ENCODE measurements around the gene LENG9.
"Not testable (repeated sequence)": the region's sequence is repeated elsewhere in the genome, so short reads cannot be mapped to it uniquely, and the experiment has no call there.

Gene LENG9

GRCh38 chr19:54463531-54464043 is at the start of gene LENG9:
Gene LENG9, minus strand, starts transcription at chr19:54463778. Its CDS starts 252 bp downstream, at chr19:54463526.
- peak; percentile 92 for DNase-seq

- DNase-seq = not testable (repeated sequence)
Measured at GRCh38 chr19:54509200-54509940, 45.8 kb upstream of the LENG9 start.

GRCh38 chr19:54508487-54508886 is 44.9 kb upstream of the LENG9 start:
- DNase-seq = not testable (repeated sequence)

- DNase-seq = no peak
Measured at GRCh38 chr19:54507824-54508223, 44.2 kb upstream of the LENG9 start.

- DNase-seq = not testable (repeated sequence)
Measured at GRCh38 chr19:54507038-54507717, 43.6 kb upstream of the LENG9 start.

GRCh38 chr19:54506079-54506478 is 42.5 kb upstream of the LENG9 start:
- no peak for DNase-seq

- DNase-seq = not testable (repeated sequence)
Measured at GRCh38 chr19:54505542-54505941, 42.0 kb upstream of the LENG9 start.

- no peak for DNase-seq
Measured at GRCh38 chr19:54502518-54503048, 39.0 kb upstream of the LENG9 start, which contains the start of gene LAIR2. Gene LAIR2, plus strand, starts transcription at chr19:54502831. Its CDS starts 88 bp downstream, at chr19:54502919.

- DNase-seq = not testable (repeated sequence)
Measured at GRCh38 chr19:54498451-54498772, 34.8 kb upstream of the LENG9 start.

GRCh38 chr19:54497747-54498450 is 34.3 kb upstream of the LENG9 start:
- DNase-seq = not testable (repeated sequence)

- DNase-seq = not testable (repeated sequence)
Measured at GRCh38 chr19:54495284-54495683, 31.7 kb upstream of the LENG9 start.

GRCh38 chr19:54493967-54494585 is 30.5 kb upstream of the LENG9 start:
- DNase-seq = no peak

- DNase-seq = not testable (repeated sequence)
Measured at GRCh38 chr19:54493056-54493455, 29.5 kb upstream of the LENG9 start.

- no peak for DNase-seq
Measured at GRCh38 chr19:54492568-54492967, 29.0 kb upstream of the LENG9 start.

GRCh38 chr19:54489766-54490165 is 26.2 kb upstream of the LENG9 start:
- no peak for DNase-seq

- no peak for DNase-seq
Measured at GRCh38 chr19:54489341-54489740, 25.8 kb upstream of the LENG9 start.

- no peak for DNase-seq
Measured at GRCh38 chr19:54485851-54486250, 22.3 kb upstream of the LENG9 start.

- DNase-seq = no peak
Measured at GRCh38 chr19:54484451-54484850, 20.9 kb upstream of the LENG9 start.

GRCh38 chr19:54482889-54483288 is 19.3 kb upstream of the LENG9 start:
- DNase-seq = no peak

GRCh38 chr19:54481326-54481930 is 17.9 kb upstream of the LENG9 start:
- peak; percentile 57 for DNase-seq

GRCh38 chr19:54480051-54480450 is 16.5 kb upstream of the LENG9 start:
- no peak for DNase-seq

- no peak for DNase-seq
Measured at GRCh38 chr19:54478677-54479266, 15.2 kb upstream of the LENG9 start.
